ENCODE measurements around the gene COQ10A. TPM values are rescaled to one million over a fixed set of nuclear protein-coding genes. Genes with fewer than 3 reads are reported as not detected.

The COQ10A gene
- total RNA-seq, 1 experiment from 2014 or later: 3.8 TPM

- no peaks in the 10 kb centered on the region for H3K27me3 Mint-ChIP-seq (ENCODE audit: insufficient read depth, unreplicated experiment)
- H3K27ac Mint-ChIP-seq (ENCODE audit: low read depth, unreplicated experiment): no peak overlapping the region
- ChIA-PET POLR2A (interaction anchor here (0.7 to 2.7 kb wide), 3 partner anchors 8 to 51 kb away, joined by 4 to 16 read pairs (median 13); partner anchors contain the start of genes CNPY2 and CS), CTCF (interaction anchor here (0.6 to 0.9 kb wide), 2 partner anchors 85 to 100 kb away, joined by 3 read pairs; partner anchors contain the start of gene RNF41)
- H3K4me1 Mint-ChIP-seq (ENCODE audit: insufficient read depth, unreplicated experiment): peaks cover under 1% of the 10 kb centered on the region
- peaks cover 73% of the 10 kb centered on the region for H3K36me3 Mint-ChIP-seq (ENCODE audit: insufficient read depth, unreplicated experiment)
- TF ChIP-seq, protein P1, sequence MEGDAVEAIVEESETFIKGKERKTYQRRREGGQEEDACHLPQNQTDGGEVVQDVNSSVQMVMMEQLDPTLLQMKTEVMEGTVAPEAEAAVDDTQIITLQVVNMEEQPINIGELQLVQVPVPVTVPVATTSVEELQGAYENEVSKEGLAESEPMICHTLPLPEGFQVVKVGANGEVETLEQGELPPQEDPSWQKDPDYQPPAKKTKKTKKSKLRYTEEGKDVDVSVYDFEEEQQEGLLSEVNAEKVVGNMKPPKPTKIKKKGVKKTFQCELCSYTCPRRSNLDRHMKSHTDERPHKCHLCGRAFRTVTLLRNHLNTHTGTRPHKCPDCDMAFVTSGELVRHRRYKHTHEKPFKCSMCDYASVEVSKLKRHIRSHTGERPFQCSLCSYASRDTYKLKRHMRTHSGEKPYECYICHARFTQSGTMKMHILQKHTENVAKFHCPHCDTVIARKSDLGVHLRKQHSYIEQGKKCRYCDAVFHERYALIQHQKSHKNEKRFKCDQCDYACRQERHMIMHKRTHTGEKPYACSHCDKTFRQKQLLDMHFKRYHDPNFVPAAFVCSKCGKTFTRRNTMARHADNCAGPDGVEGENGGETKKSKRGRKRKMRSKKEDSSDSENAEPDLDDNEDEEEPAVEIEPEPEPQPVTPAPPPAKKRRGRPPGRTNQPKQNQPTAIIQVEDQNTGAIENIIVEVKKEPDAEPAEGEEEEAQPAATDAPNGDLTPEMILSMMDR (IDR thresholded peaks at IDR 0.05; ENCODE audit: unreplicated experiment): no peak
- intact Hi-C loops (cut with micrococcal nuclease): no loop called here
- no peak overlapping the region for H3K4me3 Mint-ChIP-seq (ENCODE audit: unreplicated experiment)
- no peaks in the 10 kb centered on the region for H3K9me3 Mint-ChIP-seq (ENCODE audit: unreplicated experiment)
- DNase-seq (ENCODE audit: unreplicated experiment): no peak
- BruUV-seq (replicated peaks): no TSS peak
Measured at GRCh38 chr12:56307221-56307965, 40.7 kb downstream of the COQ10A start.

DNA sequence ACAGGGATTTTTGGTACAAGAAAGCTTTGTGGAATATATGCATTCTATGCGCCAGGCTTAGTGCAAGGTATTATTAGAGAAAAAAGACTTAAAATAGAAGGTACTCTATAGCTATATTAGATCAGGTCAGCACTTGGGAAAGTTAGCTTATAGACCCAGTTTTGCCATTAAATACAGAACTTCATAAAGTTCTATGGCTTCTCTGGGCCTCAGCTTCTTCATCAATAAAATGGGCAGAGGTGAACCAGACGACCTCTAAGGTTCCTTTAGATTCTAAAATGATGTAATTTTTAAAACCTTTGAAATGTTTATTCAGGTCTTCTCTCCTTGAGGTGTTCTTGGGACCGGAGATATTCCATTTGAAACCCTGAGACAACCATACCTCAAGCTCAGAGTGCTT, 42.0 kb downstream of the COQ10A start:
- intact Hi-C loops (cut with micrococcal nuclease): no loop called here
- peaks cover 77% of the 10 kb centered on the region for H3K36me3 Mint-ChIP-seq (ENCODE audit: insufficient read depth, unreplicated experiment)
- POLR2A ChIA-PET: interaction anchor here (0.9 to 2.7 kb wide), 5 partner anchors 8 to 190 kb away, joined by 3 to 16 read pairs (median 4); partner anchors contain the start of genes CNPY2, CS and ZC3H10
- H3K27me3 Mint-ChIP-seq (ENCODE audit: insufficient read depth, unreplicated experiment): no peaks in the 10 kb centered on the region
- BruUV-seq (replicated peaks): no TSS peak
- no peaks in the 10 kb centered on the region for H3K4me1 Mint-ChIP-seq (ENCODE audit: insufficient read depth, unreplicated experiment)
- TF ChIP-seq, protein P1 (IDR thresholded peaks at IDR 0.05; ENCODE audit: unreplicated experiment): no peak
- CTCF ChIA-PET: no interaction called here
- H3K9me3 Mint-ChIP-seq (ENCODE audit: unreplicated experiment): no peaks in the 10 kb centered on the region
- DNase-seq (ENCODE audit: unreplicated experiment): no peak
- no peak overlapping the region for H3K4me3 Mint-ChIP-seq (ENCODE audit: unreplicated experiment)
- no peak overlapping the region for H3K27ac Mint-ChIP-seq (ENCODE audit: low read depth, unreplicated experiment)

GRCh38 chr12:56311003-56311402, 44.3 kb downstream of the COQ10A start:
- DNase-seq (ENCODE audit: unreplicated experiment): no peak
- Mint-ChIP-seq H3K27me3 (ENCODE audit: insufficient read depth, unreplicated experiment) (no peaks in the 10 kb centered on the region), H3K9me3 (ENCODE audit: unreplicated experiment) (no peaks in the 10 kb centered on the region), H3K4me1 (ENCODE audit: insufficient read depth, unreplicated experiment) (no peaks in the 10 kb centered on the region), H3K4me3 (ENCODE audit: unreplicated experiment) (no peak overlapping the region), H3K27ac (ENCODE audit: low read depth, unreplicated experiment) (no peak overlapping the region), H3K36me3 (ENCODE audit: insufficient read depth, unreplicated experiment) (peaks cover 77% of the 10 kb centered on the region)
- CTCF ChIA-PET: interaction anchor here (0.8 to 1.7 kb wide), 4 partner anchors 52 to 153 kb away, joined by 3 to 5 read pairs (median 4); partner anchors contain the start of gene ANKRD52
- TF ChIP-seq, protein P1 (IDR thresholded peaks at IDR 0.05; ENCODE audit: unreplicated experiment): no peak
- POLR2A ChIA-PET: interaction anchor here (0.6 to 2.0 kb wide), 4 partner anchors 12 to 183 kb away, joined by 3 to 7 read pairs (median 3); partner anchors contain the start of genes CS and PAN2
- intact Hi-C loops (cut with micrococcal nuclease): no loop called here
- no TSS peak for BruUV-seq (replicated peaks)

GRCh38 chr12:56315249-56315621, 48.5 kb downstream of the COQ10A start:
- Mint-ChIP-seq H3K9me3 (ENCODE audit: unreplicated experiment) (no peaks in the 10 kb centered on the region), H3K27me3 (ENCODE audit: insufficient read depth, unreplicated experiment) (no peaks in the 10 kb centered on the region), H3K36me3 (ENCODE audit: insufficient read depth, unreplicated experiment) (peaks cover 52% of the 10 kb centered on the region), H3K27ac (ENCODE audit: low read depth, unreplicated experiment) (peak overlapping the region; percentile 98), H3K4me3 (ENCODE audit: unreplicated experiment) (peak overlapping the region; percentile 96), H3K4me1 (ENCODE audit: insufficient read depth, unreplicated experiment) (no peaks in the 10 kb centered on the region)
- ChIA-PET POLR2A (interaction anchor here (0.7 to 8.3 kb wide), 25 partner anchors 8 to 321 kb away, joined by 3 to 79 read pairs (median 6); partner anchors contain the start of genes ANKRD52, COQ10A, ESYT1 and GLS2), CTCF (interaction anchor here (0.6 to 1.8 kb wide), 4 partner anchors 14 to 262 kb away, joined by 3 to 15 read pairs (median 4); no protein-coding TSS in a partner anchor)
- TF ChIP-seq, protein P1 (IDR thresholded peaks at IDR 0.05; ENCODE audit: unreplicated experiment): no peak
- TSS peak; percentile 59 for BruUV-seq (replicated peaks)
- DNase-seq (ENCODE audit: unreplicated experiment): peak; percentile 12
- intact Hi-C loops (cut with micrococcal nuclease): loop anchor here (1.0 kb wide), 1 partner anchor 149 kb away; no protein-coding TSS in a partner anchor
